PC-9 (cell line): ENCODE results near the gene VPS13D. TPM values are rescaled to one million over a fixed set of nuclear protein-coding genes. Genes with fewer than 3 reads are reported as not detected.

Source experiments
- BruUV-seq: library from RNA; stranded (reverse); fragments of 400-500 nt; replicated peaks from 2 replicates; lab custom pipeline; 2021; lab: Mats Ljungman, UMichigan
- CTCF ChIA-PET: fragments of 300-600 bp; sonication (Branson Sonifier 250); formaldehyde crosslinking; loops from one replicate; lab custom pipeline; 2022; ENCODE audit warnings: antibody characterized with exemption; lab: Charles Lee
- POLR2A ChIA-PET: fragments of 300-600 bp; sonication (Branson Sonifier 250); formaldehyde crosslinking; loops from one replicate; lab custom pipeline; 2022; ENCODE audit warnings: antibody characterized with exemption; ENCODE audit not compliant: unreplicated experiment; lab: Charles Lee
- DNase-seq, 2 experiments: peaks; one replicate each; pipeline versions ENCODE4 v3.0.0 to v3.0.0-alpha.2; 2015 to 2022; ENCODE audit warnings: mixed read lengths in 1 of 2
- H2AFZ ChIP-seq: fragments of 200-600 bp; sonication (generic); 2 replicates; pipeline ENCODE4 v1.8.1; 2017; ENCODE audit warnings: antibody characterized with exemption
- H3F3A ChIP-seq: fragments of 200-600 bp; sonication (generic); 2 replicates; pipeline ENCODE4 v1.8.1; 2017; ENCODE audit warnings: antibody characterized with exemption, mild to moderate bottlenecking, low read depth; ENCODE audit not compliant: insufficient read depth
- H3K27ac ChIP-seq: fragments of 200-600 bp; sonication (generic); 2 replicates; pipeline ENCODE4 v1.6.1; 2016; ENCODE audit warnings: mixed run types
- H3K27me3 ChIP-seq: fragments of 200-600 bp; sonication (generic); 2 replicates; pipeline ENCODE4 v1.6.1; 2016; ENCODE audit warnings: low read depth, mixed run types; ENCODE audit not compliant: insufficient read depth
- H3K36me3 ChIP-seq: fragments of 200-600 bp; sonication (generic); 2 replicates; pipeline ENCODE4 v1.6.1; 2016; ENCODE audit warnings: low read depth, mixed run types
- H3K4me1 ChIP-seq: fragments of 200-600 bp; sonication (generic); replicated peaks from 2 replicates; pipeline ENCODE4 v1.6.1; 2016; ENCODE audit warnings: mixed run types; ENCODE audit not compliant: insufficient read depth
- H3K4me2 ChIP-seq: fragments of 200-600 bp; sonication (generic); 2 replicates; pipeline ENCODE4 v1.6.1; 2017; ENCODE audit warnings: mixed run types
- H3K4me3 ChIP-seq: fragments of 200-600 bp; sonication (generic); 2 replicates; pipeline ENCODE4 v1.6.1; 2016; ENCODE audit warnings: mixed run types
- H3K79me2 ChIP-seq: fragments of 200-600 bp; sonication (generic); 2 replicates; pipeline ENCODE4 v1.6.1; 2017; ENCODE audit warnings: low read depth, mixed run types
- H3K9me2 ChIP-seq: fragments of 200-600 bp; sonication (generic); 2 replicates; pipeline ENCODE4 v1.8.1; 2017; ENCODE audit warnings: mild to moderate bottlenecking; ENCODE audit not compliant: insufficient read depth
- H3K9me3 ChIP-seq: fragments of 200-600 bp; sonication (generic); 2 replicates; pipeline ENCODE4 v1.8.1; 2016; ENCODE audit warnings: low read depth; ENCODE audit not compliant: insufficient read depth
- H4K20me1 ChIP-seq: fragments of 200-600 bp; sonication (generic); 2 replicates; pipeline ENCODE4 v1.8.1; 2017; ENCODE audit not compliant: insufficient read depth
- EZH2 ChIP-seq: fragments of 200-600 bp; sonication (generic); IDR thresholded peaks from 2 replicates; pipeline ENCODE4 v1.8.0; 2017; ENCODE audit warnings: antibody characterized with exemption, low read depth
- intact Hi-C: fragments of 100-400 bp; cut with micrococcal nuclease; formaldehyde crosslinking; loops from one replicate; pipeline ENCODE4 v1.10.0; 2022; ENCODE audit not compliant: unreplicated experiment
- total RNA-seq: library from RNA; stranded (reverse); gene quantifications from 2 replicates; pipeline ENCODE4 v1.2.3, GENCODE V29; 2021
- TF ChIP-seq, protein P1 (sequence below): fragments of 200-600 bp; sonication (generic); conservative IDR thresholded peaks from 2 replicates; pipeline ENCODE4 v1.6.1; 2017; ENCODE audit warnings: mixed run types, antibody characterized with exemption, mild to moderate bottlenecking, moderate library complexity

VPS13D gene
- total RNA-seq, 1 experiment from 2014 or later, result 36.2 TPM

DNA sequence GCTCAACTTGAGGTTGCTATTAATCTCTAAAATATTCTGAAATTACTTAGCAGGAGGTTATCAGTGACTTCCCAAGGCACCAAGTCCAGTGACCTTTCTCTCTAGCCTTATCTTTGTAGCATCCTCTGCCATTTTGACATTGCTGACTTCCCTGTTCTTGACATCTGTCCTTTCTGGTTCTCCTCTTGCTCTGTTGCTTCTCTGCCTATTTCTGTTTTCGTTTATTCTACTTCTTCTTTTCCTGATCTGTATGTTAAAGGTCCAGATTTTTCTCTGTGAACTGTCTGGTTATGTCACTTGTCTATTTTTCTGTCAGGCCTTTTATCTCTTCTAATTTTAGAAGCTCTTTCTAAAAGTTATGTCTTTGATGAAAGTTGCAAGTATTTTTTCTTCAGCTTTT, 178.8 kb downstream of the VPS13D start:
- peaks cover 28% of the 10 kb centered on the region for H3K4me1 ChIP-seq
- peaks cover 8% of the 10 kb centered on the region for H3K9me3 ChIP-seq
- H4K20me1 ChIP-seq, result no peaks in the 10 kb centered on the region
- H3K4me2 ChIP-seq, result no peak overlapping the region
- intact Hi-C loops, result loop anchor here (5.0 kb wide), 1 partner anchor 69 kb away; no protein-coding TSS in a partner anchor
- no peaks in the 10 kb centered on the region; the same call in 1 of the 2 replicates for H3F3A ChIP-seq
- H3K9me2 ChIP-seq, result no peaks in the 10 kb centered on the region
- no peak overlapping the region for H2AFZ ChIP-seq
- H3K27me3 ChIP-seq, result no peaks in the 10 kb centered on the region
- no peaks in the 10 kb centered on the region for H3K79me2 ChIP-seq
- H3K36me3 ChIP-seq, result no peaks in the 10 kb centered on the region
- TF ChIP-seq, protein P1, sequence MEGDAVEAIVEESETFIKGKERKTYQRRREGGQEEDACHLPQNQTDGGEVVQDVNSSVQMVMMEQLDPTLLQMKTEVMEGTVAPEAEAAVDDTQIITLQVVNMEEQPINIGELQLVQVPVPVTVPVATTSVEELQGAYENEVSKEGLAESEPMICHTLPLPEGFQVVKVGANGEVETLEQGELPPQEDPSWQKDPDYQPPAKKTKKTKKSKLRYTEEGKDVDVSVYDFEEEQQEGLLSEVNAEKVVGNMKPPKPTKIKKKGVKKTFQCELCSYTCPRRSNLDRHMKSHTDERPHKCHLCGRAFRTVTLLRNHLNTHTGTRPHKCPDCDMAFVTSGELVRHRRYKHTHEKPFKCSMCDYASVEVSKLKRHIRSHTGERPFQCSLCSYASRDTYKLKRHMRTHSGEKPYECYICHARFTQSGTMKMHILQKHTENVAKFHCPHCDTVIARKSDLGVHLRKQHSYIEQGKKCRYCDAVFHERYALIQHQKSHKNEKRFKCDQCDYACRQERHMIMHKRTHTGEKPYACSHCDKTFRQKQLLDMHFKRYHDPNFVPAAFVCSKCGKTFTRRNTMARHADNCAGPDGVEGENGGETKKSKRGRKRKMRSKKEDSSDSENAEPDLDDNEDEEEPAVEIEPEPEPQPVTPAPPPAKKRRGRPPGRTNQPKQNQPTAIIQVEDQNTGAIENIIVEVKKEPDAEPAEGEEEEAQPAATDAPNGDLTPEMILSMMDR, result no peak
- TF ChIP-seq EZH2, result no peak
- H3K27ac ChIP-seq, result no peak overlapping the region
- DNase-seq, result no peak
- ChIA-PET POLR2A (no interaction called here), CTCF (interaction anchor here (0.8 kb wide), 1 partner anchor 94 kb away, joined by 4 read pairs; no protein-coding TSS in a partner anchor)
- no TSS peak for BruUV-seq
- no peak overlapping the region for H3K4me3 ChIP-seq

DNA sequence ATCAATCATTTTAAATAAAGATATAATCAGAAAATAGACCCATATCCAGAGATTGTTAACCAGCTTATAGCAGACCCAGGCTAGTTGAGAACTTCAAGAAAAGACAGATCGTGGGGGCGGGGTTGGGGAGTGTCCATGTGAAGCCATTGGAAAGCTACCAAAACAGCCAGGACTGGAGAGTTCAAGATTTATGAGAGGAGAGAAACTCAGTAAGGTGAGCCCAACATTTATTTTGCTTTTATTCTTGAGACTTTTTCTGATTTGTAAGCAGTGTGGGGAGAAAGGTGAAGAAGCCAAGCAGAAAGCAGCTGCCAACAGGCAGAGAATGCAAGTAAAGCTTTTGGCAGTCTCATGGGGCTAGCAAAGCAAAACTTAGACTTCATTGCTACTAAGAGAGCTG, 179.9 kb downstream of the VPS13D start:
- no peak overlapping the region for H3K27ac ChIP-seq
- H2AFZ ChIP-seq, result no peak overlapping the region
- intact Hi-C loops, result loop anchor here (5.0 kb wide), 1 partner anchor 68 kb away; no protein-coding TSS in a partner anchor
- no peaks in the 10 kb centered on the region for H3K79me2 ChIP-seq
- no peak overlapping the region for H3K4me3 ChIP-seq
- CTCF ChIA-PET, result interaction anchor here (0.6 kb wide), 1 partner anchor 47 kb away, joined by 4 read pairs; no protein-coding TSS in a partner anchor
- no peak overlapping the region for H3K4me2 ChIP-seq
- POLR2A ChIA-PET, result interaction anchor here (0.6 kb wide), 1 partner anchor 47 kb away, joined by 6 read pairs; no protein-coding TSS in a partner anchor
- H3K27me3 ChIP-seq, result no peaks in the 10 kb centered on the region
- peaks cover 8% of the 10 kb centered on the region for H3K9me3 ChIP-seq
- H3K9me2 ChIP-seq, result no peaks in the 10 kb centered on the region
- no peaks in the 10 kb centered on the region for H3K36me3 ChIP-seq
- H3K4me1 ChIP-seq, result peaks cover 32% of the 10 kb centered on the region
- no peaks in the 10 kb centered on the region for H4K20me1 ChIP-seq
- DNase-seq, result no peak
- TF ChIP-seq, protein P1, result no peak
- no peak for TF ChIP-seq EZH2
- peaks cover 3% of the 10 kb centered on the region; the same call in 1 of the 2 replicates for H3F3A ChIP-seq
- BruUV-seq, result no TSS peak

DNA sequence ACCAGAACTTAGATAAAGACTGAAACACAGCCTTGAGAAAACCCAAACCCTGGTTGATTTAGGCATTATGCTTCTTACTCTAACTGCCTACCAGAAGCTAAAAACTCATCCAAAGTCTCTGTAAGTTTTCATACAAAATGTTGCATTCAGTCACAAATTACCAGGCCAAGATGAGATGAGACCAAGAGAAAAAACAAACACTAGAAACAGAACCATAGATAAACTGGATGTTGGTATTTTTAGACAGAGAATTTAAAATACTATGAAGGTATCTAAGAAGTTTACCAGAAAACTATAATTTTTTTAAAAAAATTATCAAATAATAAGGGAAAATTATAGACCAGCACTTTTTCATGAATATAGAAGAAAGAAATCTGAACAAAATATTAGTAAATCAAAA, 180.5 kb downstream of the VPS13D start:
- no TSS peak for BruUV-seq
- DNase-seq, result no peak
- Histone ChIP-seq H3K27ac (no peak overlapping the region), H3K4me3 (no peak overlapping the region), H3K36me3 (no peaks in the 10 kb centered on the region), H3K79me2 (no peaks in the 10 kb centered on the region), H3F3A (peaks cover 3% of the 10 kb centered on the region; the same call in 1 of the 2 replicates), H3K4me2 (no peak overlapping the region), H3K4me1 (peaks cover 32% of the 10 kb centered on the region), H3K9me2 (no peaks in the 10 kb centered on the region), H2AFZ (no peak overlapping the region), H3K9me3 (peaks cover 8% of the 10 kb centered on the region), H4K20me1 (no peaks in the 10 kb centered on the region), H3K27me3 (no peaks in the 10 kb centered on the region)
- CTCF ChIA-PET, result interaction anchor here (0.6 kb wide), 1 partner anchor 46 kb away, joined by 4 read pairs; no protein-coding TSS in a partner anchor
- POLR2A ChIA-PET, result no interaction called here
- intact Hi-C loops, result no loop called here
- no peak for TF ChIP-seq EZH2
- TF ChIP-seq, protein P1, result no peak
